Panc1 (cell line): Measurements from ENCODE around the gene RIC8A. TPM values are rescaled to one million over a fixed set of nuclear protein-coding genes. Genes with fewer than 3 reads are reported as not detected.

Source experiments
- ATAC-seq: fragments of 200-7000 bp; cut with Tn5 transposase; 2 replicates; pipeline ENCODE4 v1.9.1; 2020; ENCODE audit warnings: mild to moderate bottlenecking, moderate library complexity
- BruUV-seq: library from RNA; stranded (reverse); fragments of 400-500 nt; replicated peaks from 2 replicates; lab custom pipeline; 2021; lab: Mats Ljungman, UMichigan
- CTCF ChIA-PET: fragments of 300-600 bp; sonication (Branson Sonifier 250); formaldehyde crosslinking; loops from one replicate; lab custom pipeline; 2022; ENCODE audit warnings: antibody characterized with exemption; lab: Charles Lee
- POLR2A ChIA-PET: fragments of 300-600 bp; sonication (Branson Sonifier 250); formaldehyde crosslinking; loops from one replicate; lab custom pipeline; 2022; ENCODE audit warnings: antibody characterized with exemption; lab: Charles Lee
- DNase-seq: peaks from one replicate; pipeline ENCODE4 v3.0.0-alpha.2; 2010; ENCODE audit warnings: low read depth, low spot score
- H3K27ac ChIP-seq: 2 replicates; pipeline ENCODE4 v1.5.1; 2011; ENCODE audit warnings: mild to moderate bottlenecking, low read length, inconsistent platforms
- H3K27me3 ChIP-seq: fragments of 200-500 bp; sonication (Bioruptor generic); 2 replicates; pipeline ENCODE4 v1.6.0; 2014; ENCODE audit warnings: low read length, inconsistent platforms; ENCODE audit not compliant: control insufficient read depth, insufficient read depth
- H3K36me3 ChIP-seq: fragments of 200-500 bp; sonication (Bioruptor generic); 2 replicates; pipeline ENCODE4 v1.5.1; 2014; ENCODE audit warnings: inconsistent platforms, mild to moderate bottlenecking, low read length, moderate library complexity; ENCODE audit not compliant: control insufficient read depth, insufficient read depth
- H3K4me1 ChIP-seq: 2 replicates; pipeline ENCODE4 v1.5.1; 2011; ENCODE audit warnings: inconsistent platforms, mild to moderate bottlenecking, low read length, moderate library complexity; ENCODE audit not compliant: control insufficient read depth, insufficient read depth
- H3K4me3 ChIP-seq, 2 experiments: 2 replicates each; pipeline ENCODE4 v1.5.1; 2011 to 2012; ENCODE audit warnings: low read depth in 2 of 2, low read length in 2 of 2, mild to moderate bottlenecking in 2 of 2, inconsistent platforms in 1 of 2, moderate library complexity in 1 of 2
- H3K9me3 ChIP-seq: fragments of 200-500 bp; sonication (Bioruptor generic); 2 replicates; pipeline ENCODE4 v1.5.1; 2014; ENCODE audit warnings: low read depth, mild to moderate bottlenecking, inconsistent platforms, low read length, moderate library complexity; ENCODE audit not compliant: control insufficient read depth, insufficient read depth
- CTCF ChIP-seq: fragments of 450-650 bp; IDR thresholded peaks from 2 replicates; pipeline ENCODE4 v1.5.1; 2017; ENCODE audit warnings: mild to moderate bottlenecking
- POLR2AphosphoS5 ChIP-seq: IDR thresholded peaks from 2 replicates; pipeline ENCODE4 v1.6.1; 2012; ENCODE audit warnings: mild to moderate bottlenecking, low read depth, low read length, moderate library complexity
- SIN3A ChIP-seq: IDR thresholded peaks from 2 replicates; pipeline ENCODE4 v1.6.1; 2012; ENCODE audit warnings: low read depth, mild to moderate bottlenecking, low read length, moderate library complexity, borderline replicate concordance; ENCODE audit not compliant: insufficient read depth
- TCF7L2 ChIP-seq: IDR thresholded peaks from 2 replicates; pipeline ENCODE4 v1.6.1; 2011; ENCODE audit warnings: mild to moderate bottlenecking, low read depth, low read length, inconsistent platforms
- in situ Hi-C: cut with HindIII; loops from 2 replicates; pipeline ENCODE4 v1.10.0; 2016; ENCODE audit warnings: low sequenced_read_pairs, low pct_unique_long_range_greater_than_20kb
- intact Hi-C: fragments of 100-400 bp; cut with micrococcal nuclease; formaldehyde crosslinking; loops from one replicate; pipeline ENCODE4 v1.10.0; 2022; ENCODE audit not compliant: unreplicated experiment
- total RNA-seq: library from RNA; stranded (reverse); gene quantifications from one replicate; pipeline ENCODE4 v1.2.1, GENCODE V29; 2021; ENCODE audit not compliant: unreplicated experiment
- TF ChIP-seq, protein P1 (sequence below), 2 experiments: IDR thresholded peaks; 2 replicates each; pipeline ENCODE4 v1.6.1; 2011 to 2012; ENCODE audit warnings: low read depth in 2 of 2, control low read depth in 1 of 2, low read length in 1 of 2, mild to moderate bottlenecking in 1 of 2, moderate library complexity in 1 of 2; ENCODE audit not compliant: insufficient read depth in 1 of 2

RIC8A gene
- total RNA-seq, 1 experiment from 2014 or later = 264 TPM

GRCh38 chr11:255176-255575 is 47.7 kb downstream of the RIC8A start:
- H3K27me3 ChIP-seq = no peaks in the 10 kb centered on the region
- intact Hi-C loops = no loop called here
- ATAC-seq (no peak), DNase-seq (no peak)
- in situ Hi-C loops = no loop called here
- TF ChIP-seq TCF7L2 (no peak), POLR2AphosphoS5 (no peak), CTCF (no peak), SIN3A (no peak)
- TF ChIP-seq, protein P1, sequence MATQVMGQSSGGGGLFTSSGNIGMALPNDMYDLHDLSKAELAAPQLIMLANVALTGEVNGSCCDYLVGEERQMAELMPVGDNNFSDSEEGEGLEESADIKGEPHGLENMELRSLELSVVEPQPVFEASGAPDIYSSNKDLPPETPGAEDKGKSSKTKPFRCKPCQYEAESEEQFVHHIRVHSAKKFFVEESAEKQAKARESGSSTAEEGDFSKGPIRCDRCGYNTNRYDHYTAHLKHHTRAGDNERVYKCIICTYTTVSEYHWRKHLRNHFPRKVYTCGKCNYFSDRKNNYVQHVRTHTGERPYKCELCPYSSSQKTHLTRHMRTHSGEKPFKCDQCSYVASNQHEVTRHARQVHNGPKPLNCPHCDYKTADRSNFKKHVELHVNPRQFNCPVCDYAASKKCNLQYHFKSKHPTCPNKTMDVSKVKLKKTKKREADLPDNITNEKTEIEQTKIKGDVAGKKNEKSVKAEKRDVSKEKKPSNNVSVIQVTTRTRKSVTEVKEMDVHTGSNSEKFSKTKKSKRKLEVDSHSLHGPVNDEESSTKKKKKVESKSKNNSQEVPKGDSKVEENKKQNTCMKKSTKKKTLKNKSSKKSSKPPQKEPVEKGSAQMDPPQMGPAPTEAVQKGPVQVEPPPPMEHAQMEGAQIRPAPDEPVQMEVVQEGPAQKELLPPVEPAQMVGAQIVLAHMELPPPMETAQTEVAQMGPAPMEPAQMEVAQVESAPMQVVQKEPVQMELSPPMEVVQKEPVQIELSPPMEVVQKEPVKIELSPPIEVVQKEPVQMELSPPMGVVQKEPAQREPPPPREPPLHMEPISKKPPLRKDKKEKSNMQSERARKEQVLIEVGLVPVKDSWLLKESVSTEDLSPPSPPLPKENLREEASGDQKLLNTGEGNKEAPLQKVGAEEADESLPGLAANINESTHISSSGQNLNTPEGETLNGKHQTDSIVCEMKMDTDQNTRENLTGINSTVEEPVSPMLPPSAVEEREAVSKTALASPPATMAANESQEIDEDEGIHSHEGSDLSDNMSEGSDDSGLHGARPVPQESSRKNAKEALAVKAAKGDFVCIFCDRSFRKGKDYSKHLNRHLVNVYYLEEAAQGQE (IDR thresholded peaks at IDR 0.05; ENCODE audit: insufficient read depth in 1 of 2, low read depth in 2 of 2, low read length in 1 of 2) = no peak
- no peaks in the 10 kb centered on the region for H3K9me3 ChIP-seq
- BruUV-seq = no TSS peak
- no peaks in the 10 kb centered on the region for H3K4me1 ChIP-seq
- peaks cover 20% of the 10 kb centered on the region for H3K36me3 ChIP-seq
- no peak overlapping the region for H3K4me3 ChIP-seq
- ChIA-PET POLR2A (no interaction called here), CTCF (no interaction called here)
- no peak overlapping the region for H3K27ac ChIP-seq

GRCh38 chr11:255816-256215 is 48.3 kb downstream of the RIC8A start:
- H3K9me3 ChIP-seq = no peaks in the 10 kb centered on the region
- H3K4me3 ChIP-seq = no peak overlapping the region
- H3K27ac ChIP-seq = no peak overlapping the region
- ChIA-PET CTCF (interaction anchor here (0.6 kb wide), 1 partner anchor 46 kb away, joined by 4 read pairs; no protein-coding TSS in a partner anchor), POLR2A (no interaction called here)
- H3K27me3 ChIP-seq = no peaks in the 10 kb centered on the region
- in situ Hi-C loops = no loop called here
- no peak for DNase-seq
- peaks cover 13% of the 10 kb centered on the region for H3K36me3 ChIP-seq
- H3K4me1 ChIP-seq = no peaks in the 10 kb centered on the region
- BruUV-seq = no TSS peak
- no peak for TF ChIP-seq POLR2AphosphoS5
- no peak for TF ChIP-seq TCF7L2
- no peak for TF ChIP-seq SIN3A
- TF ChIP-seq, protein P1 (IDR thresholded peaks at IDR 0.05; ENCODE audit: insufficient read depth in 1 of 2, low read depth in 2 of 2, low read length in 1 of 2) = no peak
- no peak for TF ChIP-seq CTCF
- intact Hi-C loops = no loop called here
- ATAC-seq = no peak
